Esophagus muscularis mucosa (tissue), 3 donors: ENCODE data around the gene HSCB.

Experiments
- POLR2A ChIP-seq: fragments of 450-650 bp; IDR thresholded peaks from one replicate; pipeline ENCODE4 v1.6.1; 2017; ENCODE audit warnings: antibody characterized with exemption, moderate library complexity, mild to moderate bottlenecking, low read depth
- TF ChIP-seq, protein P1 (sequence below), 3 experiments: fragments of 200-600 bp in 2 of 3; fragments of 450-650 bp in 1 of 3; sonication (generic) in 2 of 3; IDR thresholded peaks; one replicate each; pipeline ENCODE4 v1.5.1; 2017 to 2019; ENCODE audit warnings: antibody characterized with exemption in 3 of 3, mild to moderate bottlenecking in 2 of 3, moderate library complexity in 1 of 3

DNA sequence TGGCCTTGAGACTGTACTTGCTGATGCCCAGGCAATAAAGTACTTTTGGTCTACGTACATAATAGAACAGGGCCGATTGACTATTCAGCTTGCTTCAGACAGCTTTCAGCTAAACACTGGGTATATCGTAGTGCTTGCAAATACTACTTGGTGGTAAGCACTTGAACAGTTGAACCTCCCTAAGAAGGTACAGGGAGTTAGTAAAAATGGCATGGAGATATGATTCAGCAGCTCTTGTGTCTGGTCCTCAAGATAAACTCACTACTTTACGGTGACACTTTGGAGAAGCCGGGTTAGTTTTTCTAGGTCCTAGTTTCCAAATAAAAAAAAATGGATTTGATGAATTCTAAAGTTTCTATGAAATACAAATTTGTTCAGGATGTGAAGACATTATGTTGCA lies 38.0 kb downstream of the HSCB start:
- TF ChIP-seq, protein P1, sequence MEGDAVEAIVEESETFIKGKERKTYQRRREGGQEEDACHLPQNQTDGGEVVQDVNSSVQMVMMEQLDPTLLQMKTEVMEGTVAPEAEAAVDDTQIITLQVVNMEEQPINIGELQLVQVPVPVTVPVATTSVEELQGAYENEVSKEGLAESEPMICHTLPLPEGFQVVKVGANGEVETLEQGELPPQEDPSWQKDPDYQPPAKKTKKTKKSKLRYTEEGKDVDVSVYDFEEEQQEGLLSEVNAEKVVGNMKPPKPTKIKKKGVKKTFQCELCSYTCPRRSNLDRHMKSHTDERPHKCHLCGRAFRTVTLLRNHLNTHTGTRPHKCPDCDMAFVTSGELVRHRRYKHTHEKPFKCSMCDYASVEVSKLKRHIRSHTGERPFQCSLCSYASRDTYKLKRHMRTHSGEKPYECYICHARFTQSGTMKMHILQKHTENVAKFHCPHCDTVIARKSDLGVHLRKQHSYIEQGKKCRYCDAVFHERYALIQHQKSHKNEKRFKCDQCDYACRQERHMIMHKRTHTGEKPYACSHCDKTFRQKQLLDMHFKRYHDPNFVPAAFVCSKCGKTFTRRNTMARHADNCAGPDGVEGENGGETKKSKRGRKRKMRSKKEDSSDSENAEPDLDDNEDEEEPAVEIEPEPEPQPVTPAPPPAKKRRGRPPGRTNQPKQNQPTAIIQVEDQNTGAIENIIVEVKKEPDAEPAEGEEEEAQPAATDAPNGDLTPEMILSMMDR (IDR thresholded peaks at IDR 0.05) = no peak
- no peak for TF ChIP-seq POLR2A
